Mesendoderm (in vitro differentiated cells): ENCODE measurements around the gene SH3BP4.
A peak's percentile ranks its signal among the peaks of the same experiment; 100 is the strongest.

ENCODE experiments used
- DNase-seq: peaks from one replicate; pipeline ENCODE4 v3.0.0; 2013
- H2AK5ac ChIP-seq: 2 replicates; pipeline ENCODE4 v1.6.1; 2013; ENCODE audit warnings: low read length, inconsistent platforms
- H2BK120ac ChIP-seq: 2 replicates; pipeline ENCODE4 v1.6.1; 2013; ENCODE audit warnings: low read depth, mild to moderate bottlenecking, low read length, moderate library complexity, mixed read lengths
- H2BK15ac ChIP-seq: replicated peaks from 2 replicates; pipeline ENCODE4 v1.6.1; 2013; ENCODE audit warnings: low read depth, mild to moderate bottlenecking, moderate library complexity
- H2BK5ac ChIP-seq: 2 replicates; pipeline ENCODE4 v1.6.1; 2013; ENCODE audit warnings: low read length, inconsistent platforms
- H3K18ac ChIP-seq: 2 replicates; pipeline ENCODE4 v1.6.1; 2013; ENCODE audit warnings: mild to moderate bottlenecking, low read length, mixed read lengths
- H3K23ac ChIP-seq: one replicate; pipeline ENCODE4 v1.6.1; 2013; ENCODE audit warnings: low read length
- H3K27ac ChIP-seq: 2 replicates; pipeline ENCODE4 v1.5.1; 2013; ENCODE audit warnings: low read depth, mild to moderate bottlenecking, inconsistent platforms, low read length, moderate library complexity
- H3K27me3 ChIP-seq: 2 replicates; pipeline ENCODE4 v1.6.1; 2013; ENCODE audit warnings: low read length, control low read depth, mild to moderate bottlenecking, inconsistent platforms; ENCODE audit not compliant: insufficient read depth, poor library complexity
- H3K36me3 ChIP-seq: 2 replicates; pipeline ENCODE4 v1.6.1; 2013; ENCODE audit warnings: low read length, inconsistent platforms; ENCODE audit not compliant: control insufficient read depth, insufficient read depth
- H3K4ac ChIP-seq: one replicate; pipeline ENCODE4 v1.6.1; 2013; ENCODE audit warnings: low read depth, mild to moderate bottlenecking, low read length, moderate library complexity
- H3K4me1 ChIP-seq: 2 replicates; pipeline ENCODE4 v1.6.1; 2013; ENCODE audit warnings: low read depth, low read length, inconsistent platforms; ENCODE audit not compliant: control insufficient read depth
- H3K4me2 ChIP-seq: 2 replicates; pipeline ENCODE4 v1.6.1; 2013; ENCODE audit warnings: low read length
- H3K4me3 ChIP-seq: 2 replicates; pipeline ENCODE4 v1.5.1; 2013; ENCODE audit warnings: mild to moderate bottlenecking, low read length
- H3K56ac ChIP-seq: one replicate; pipeline ENCODE4 v1.6.1; 2013; ENCODE audit warnings: low read length
- H3K79me1 ChIP-seq: 2 replicates; pipeline ENCODE4 v1.6.1; 2013; ENCODE audit warnings: low read length, inconsistent platforms
- H3K79me2 ChIP-seq: 2 replicates; pipeline ENCODE4 v1.6.1; 2013; ENCODE audit warnings: mild to moderate bottlenecking, low read length; ENCODE audit not compliant: control insufficient read depth, insufficient read depth
- H3K9ac ChIP-seq: 2 replicates; pipeline ENCODE4 v1.6.1; 2013; ENCODE audit warnings: low read length, inconsistent platforms
- H4K5ac ChIP-seq: one replicate; pipeline ENCODE4 v1.6.1; 2013; ENCODE audit warnings: low read length
- H4K8ac ChIP-seq: one replicate; pipeline ENCODE4 v1.6.1; 2013; ENCODE audit warnings: low read depth, mild to moderate bottlenecking, control low read depth, low read length, moderate library complexity
- WGBS: extraction: QIAGEN DNeasy Blood & Tissue Kit; methylation state at CpG from one replicate; pipeline ENCODE4 v1.1.7; 2013; ENCODE audit warnings: low lambda C conversion rate, missing lambda C conversion rate; ENCODE audit not compliant: insufficient coverage; ENCODE audit errors: extremely low coverage; 5-methylcytosine and 5-hydroxymethylcytosine counted together

Gene SH3BP4

DNA sequence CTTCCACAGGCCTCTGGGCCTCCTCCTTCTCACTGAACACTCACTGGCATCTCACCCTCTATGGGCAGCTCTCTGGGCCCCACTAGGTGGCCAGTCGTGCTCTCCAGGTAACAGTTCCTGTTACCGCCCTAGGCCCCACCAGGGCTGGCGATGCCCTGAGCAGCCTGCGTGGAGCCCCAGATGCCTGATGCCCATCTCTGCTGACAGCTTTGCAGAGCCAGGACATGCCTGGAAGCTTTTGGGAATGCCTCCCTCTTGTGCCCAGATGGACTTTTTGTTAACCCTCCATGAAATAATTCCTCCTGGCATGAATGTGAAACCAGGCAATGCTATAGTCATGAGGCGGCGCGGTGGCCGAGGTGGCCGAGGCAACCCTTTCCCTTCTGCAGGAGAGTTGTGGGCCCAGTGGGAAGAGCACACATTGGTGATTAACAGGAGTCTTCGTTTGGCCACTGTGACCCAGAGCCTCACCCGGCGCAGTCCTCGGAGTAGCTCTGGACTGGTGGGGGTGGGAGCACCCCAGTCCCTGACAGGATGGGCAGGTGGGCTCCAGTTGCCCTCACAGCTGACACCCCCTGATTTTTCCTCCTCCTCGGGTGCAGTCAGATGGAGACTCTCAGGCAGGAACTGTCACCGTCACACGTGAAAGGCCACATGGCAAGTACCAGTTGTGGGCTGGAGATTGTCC, 80.0 kb downstream of the SH3BP4 start:
- H2BK120ac ChIP-seq, result no peak overlapping the region
- no peak overlapping the region for H3K18ac ChIP-seq
- no peak overlapping the region for H3K4me2 ChIP-seq
- H2BK15ac ChIP-seq, result no peak overlapping the region
- no CpG with 5 or more reads among the region's 16 CpGs for WGBS
- no peak overlapping the region for H4K8ac ChIP-seq
- H3K23ac ChIP-seq, result no peak overlapping the region
- H4K5ac ChIP-seq, result no peak overlapping the region
- DNase-seq, result no peak
- H3K56ac ChIP-seq, result no peak overlapping the region
- H3K27ac ChIP-seq, result no peak overlapping the region
- H3K27me3 ChIP-seq, result no peaks in the 10 kb centered on the region
- no peaks in the 10 kb centered on the region for H3K36me3 ChIP-seq
- no peak overlapping the region for H3K4me3 ChIP-seq
- H3K4ac ChIP-seq, result no peak overlapping the region
- H3K4me1 ChIP-seq, result no peaks in the 10 kb centered on the region
- peaks cover 34% of the 10 kb centered on the region for H3K79me2 ChIP-seq
- H2AK5ac ChIP-seq, result no peak overlapping the region
- peaks cover 35% of the 10 kb centered on the region for H3K79me1 ChIP-seq
- no peak overlapping the region for H3K9ac ChIP-seq
- no peak overlapping the region for H2BK5ac ChIP-seq

GRCh38 chr2:235032466-235032865, 80.6 kb downstream of the SH3BP4 start:
- H3K4me3 ChIP-seq, result no peak overlapping the region
- no peak overlapping the region for H3K23ac ChIP-seq
- no peak for DNase-seq
- H3K79me2 ChIP-seq, result peaks cover 30% of the 10 kb centered on the region
- H2AK5ac ChIP-seq, result no peak overlapping the region
- H3K4ac ChIP-seq, result no peak overlapping the region
- no peak overlapping the region for H4K8ac ChIP-seq
- H3K79me1 ChIP-seq, result peaks cover 33% of the 10 kb centered on the region
- H2BK5ac ChIP-seq, result no peak overlapping the region
- no peak overlapping the region for H3K4me2 ChIP-seq
- H3K27me3 ChIP-seq, result no peaks in the 10 kb centered on the region
- H2BK15ac ChIP-seq, result no peak overlapping the region
- H3K9ac ChIP-seq, result no peak overlapping the region
- no peak overlapping the region for H3K27ac ChIP-seq
- no peaks in the 10 kb centered on the region for H3K36me3 ChIP-seq
- H2BK120ac ChIP-seq, result no peak overlapping the region
- H3K4me1 ChIP-seq, result no peaks in the 10 kb centered on the region
- WGBS, result no CpG with 5 or more reads among the region's 16 CpGs
- peak overlapping the region; percentile 19 for H3K56ac ChIP-seq
- H4K5ac ChIP-seq, result no peak overlapping the region
- H3K18ac ChIP-seq, result no peak overlapping the region

DNA sequence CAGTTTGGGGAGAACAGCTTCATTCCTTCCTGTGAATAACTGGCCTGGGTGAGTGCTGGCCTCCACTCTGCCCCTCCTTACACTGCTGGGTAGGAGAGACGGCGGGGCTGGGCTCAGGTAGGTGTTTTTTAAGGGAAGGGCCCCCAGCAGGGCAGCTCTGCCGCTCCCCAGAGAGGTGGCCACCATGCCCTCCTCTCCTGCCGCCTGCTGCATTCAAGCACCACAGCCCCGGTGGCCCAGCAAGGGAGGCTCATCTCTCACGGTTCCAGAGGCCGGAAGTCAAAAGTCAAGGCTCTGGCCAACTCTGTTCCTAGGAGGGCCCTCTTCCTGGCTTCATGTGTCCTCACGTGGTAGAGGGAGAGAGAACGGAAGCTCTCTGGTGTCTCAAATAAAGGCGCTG, 81.1 kb downstream of the SH3BP4 start:
- Histone ChIP-seq H3K79me1 (peaks cover 30% of the 10 kb centered on the region), H3K4me1 (no peaks in the 10 kb centered on the region), H2AK5ac (no peak overlapping the region), H3K56ac (peak overlapping the region; percentile 19), H4K5ac (no peak overlapping the region), H3K27me3 (no peaks in the 10 kb centered on the region), H2BK5ac (no peak overlapping the region), H3K18ac (no peak overlapping the region), H3K9ac (no peak overlapping the region), H3K4me2 (no peak overlapping the region), H3K79me2 (peaks cover 25% of the 10 kb centered on the region), H3K27ac (no peak overlapping the region), H3K36me3 (no peaks in the 10 kb centered on the region), H3K23ac (no peak overlapping the region), H2BK15ac (no peak overlapping the region), H4K8ac (no peak overlapping the region), H2BK120ac (no peak overlapping the region), H3K4me3 (no peak overlapping the region), H3K4ac (no peak overlapping the region)
- no peak for DNase-seq
- no CpG with 5 or more reads among the region's 10 CpGs for WGBS

GRCh38 chr2:235034265-235035118, 82.7 kb downstream of the SH3BP4 start:
- no peak for DNase-seq
- H3K27ac ChIP-seq, result no peak overlapping the region

GRCh38 chr2:235037604-235038166, 85.9 kb downstream of the SH3BP4 start:
- Histone ChIP-seq H3K4ac (no peak overlapping the region), H3K4me3 (no peak overlapping the region), H2BK15ac (no peak overlapping the region), H3K9ac (no peak overlapping the region), H3K36me3 (peaks cover 8% of the 10 kb centered on the region), H3K27ac (no peak overlapping the region), H3K4me1 (no peaks in the 10 kb centered on the region), H4K8ac (no peak overlapping the region), H2AK5ac (no peak overlapping the region), H3K56ac (no peak overlapping the region), H2BK120ac (no peak overlapping the region), H4K5ac (no peak overlapping the region), H3K23ac (no peak overlapping the region), H3K4me2 (no peak overlapping the region), H3K27me3 (no peaks in the 10 kb centered on the region), H3K18ac (no peak overlapping the region), H2BK5ac (no peak overlapping the region), H3K79me2 (no peaks in the 10 kb centered on the region), H3K79me1 (peaks cover 6% of the 10 kb centered on the region)
- no peak for DNase-seq
- WGBS, result no CpG with 5 or more reads among the region's 8 CpGs

More at GRCh38 chr2:235034265-235035118, 82.7 kb downstream of the SH3BP4 start:
- Histone ChIP-seq H3K56ac (no peak overlapping the region), H2BK15ac (no peak overlapping the region), H4K5ac (no peak overlapping the region), H3K18ac (no peak overlapping the region), H3K79me2 (peaks cover 11% of the 10 kb centered on the region), H4K8ac (no peak overlapping the region), H3K36me3 (no peaks in the 10 kb centered on the region), H3K23ac (no peak overlapping the region), H2BK120ac (no peak overlapping the region), H3K4me2 (no peak overlapping the region), H2BK5ac (no peak overlapping the region), H3K9ac (no peak overlapping the region), H3K4me3 (no peak overlapping the region), H3K4ac (no peak overlapping the region), H3K79me1 (peaks cover 20% of the 10 kb centered on the region), H2AK5ac (no peak overlapping the region), H3K27me3 (no peaks in the 10 kb centered on the region), H3K4me1 (no peaks in the 10 kb centered on the region)
- no CpG with 5 or more reads among the region's 30 CpGs for WGBS
